A673 (cell line): ENCODE results near the gene MGA. TPM values are rescaled to one million over a fixed set of nuclear protein-coding genes. Genes with fewer than 3 reads are reported as not detected.

Source experiments
- BruUV-seq: library from RNA; stranded (reverse); fragments of 400-500 nt; replicated peaks from 2 replicates; lab custom pipeline; 2021; lab: Mats Ljungman, UMichigan
- CTCF ChIA-PET: fragments of 300-600 bp; sonication (Branson Sonifier 250); formaldehyde crosslinking; loops from one replicate; lab custom pipeline; 2022; ENCODE audit warnings: antibody characterized with exemption; lab: Charles Lee
- POLR2A ChIA-PET: fragments of 300-600 bp; sonication (Branson Sonifier 250); formaldehyde crosslinking; loops from one replicate; lab custom pipeline; 2022; ENCODE audit warnings: antibody characterized with exemption; ENCODE audit not compliant: low non-redundant PET; lab: Charles Lee
- DNase-seq: peaks from one replicate; pipeline ENCODE4 v3.0.0-alpha.2; 2015; ENCODE audit warnings: low spot score
- H3K27ac ChIP-seq: fragments of 200-600 bp; sonication (generic); 2 replicates; pipeline ENCODE4 v1.5.1; 2016; ENCODE audit warnings: mixed run types, low read depth, mild to moderate bottlenecking, mixed read lengths, antibody characterized with exemption, low read length; ENCODE audit not compliant: poor library complexity, severe bottlenecking
- H3K27me3 ChIP-seq: fragments of 200-600 bp; sonication (generic); replicated peaks from 2 replicates; pipeline ENCODE4 v1.6.1; 2017; ENCODE audit warnings: mixed run types, low read depth, mild to moderate bottlenecking, mixed read lengths, antibody characterized with exemption, low read length; ENCODE audit not compliant: insufficient read depth, poor library complexity
- H3K36me3 ChIP-seq: fragments of 200-600 bp; sonication (generic); 2 replicates; pipeline ENCODE4 v1.6.1; 2016; ENCODE audit warnings: mixed run types, mild to moderate bottlenecking, mixed read lengths, antibody characterized with exemption, low read length; ENCODE audit not compliant: insufficient read depth, poor library complexity, severe bottlenecking
- H3K4me1 ChIP-seq: fragments of 200-600 bp; sonication (generic); 2 replicates; pipeline ENCODE4 v1.6.1; 2017; ENCODE audit warnings: mixed run types, mild to moderate bottlenecking, mixed read lengths, antibody characterized with exemption, low read length; ENCODE audit not compliant: insufficient read depth, poor library complexity, severe bottlenecking
- H3K4me3 ChIP-seq: fragments of 200-600 bp; sonication (generic); 2 replicates; pipeline ENCODE4 v1.5.1; 2016; ENCODE audit warnings: low read depth, mixed run types, mild to moderate bottlenecking, mixed read lengths, low read length; ENCODE audit not compliant: poor library complexity, severe bottlenecking
- H3K9me3 ChIP-seq: fragments of 200-600 bp; sonication (generic); 2 replicates; pipeline ENCODE4 v1.6.1; 2016; ENCODE audit warnings: mixed run types, low read depth, mild to moderate bottlenecking, mixed read lengths, antibody characterized with exemption, low read length; ENCODE audit not compliant: poor library complexity, severe bottlenecking
- EZH2 ChIP-seq: fragments of 200-600 bp; sonication (generic); IDR thresholded peaks from 2 replicates; pipeline ENCODE4 v1.6.1; 2017; ENCODE audit warnings: borderline replicate concordance, low read depth, mild to moderate bottlenecking, mixed read lengths, antibody characterized with exemption, low read length; ENCODE audit not compliant: poor library complexity, severe bottlenecking
- intact Hi-C: fragments of 100-400 bp; cut with micrococcal nuclease; formaldehyde crosslinking; loops from one replicate; pipeline ENCODE4 v1.10.0; 2022; ENCODE audit not compliant: unreplicated experiment
- total RNA-seq: library from RNA; stranded (reverse); gene quantifications from 2 replicates; pipeline ENCODE4 v1.2.3, GENCODE V29; 2021
- TF ChIP-seq, protein P1 (sequence below): fragments of 300-800, 200-600 bp; sonication (generic); conservative IDR thresholded peaks from 2 replicates; pipeline ENCODE4 v1.5.1; 2017; ENCODE audit warnings: low read depth, mild to moderate bottlenecking, antibody characterized with exemption, low read length, moderate library complexity, mixed read lengths

MGA gene
- total RNA-seq, 1 experiment from 2014 or later = 49.3 TPM

DNA sequence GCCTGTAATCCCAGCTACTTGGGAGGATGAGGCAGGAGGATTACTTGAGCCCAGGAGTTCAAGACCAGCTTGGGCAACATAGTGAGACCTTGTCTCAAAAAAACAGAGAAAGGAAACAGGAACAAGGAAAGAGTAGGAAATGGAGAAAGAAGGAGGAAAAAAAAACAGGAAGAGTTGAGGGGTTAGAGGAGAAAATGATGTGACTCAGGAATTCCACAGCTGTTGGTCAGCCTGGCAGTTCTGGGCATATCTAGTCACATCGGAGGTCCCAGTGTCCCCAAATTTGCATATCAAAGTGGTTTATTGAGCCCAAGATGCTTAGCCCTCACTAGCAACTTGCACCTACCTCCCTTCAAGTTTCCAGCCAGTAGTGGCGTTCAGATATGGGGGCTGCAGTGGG, 148.9 kb downstream of the MGA start:
- Histone ChIP-seq H3K27ac (no peak overlapping the region), H3K4me3 (no peak overlapping the region), H3K9me3 (no peaks in the 10 kb centered on the region), H3K36me3 (no peaks in the 10 kb centered on the region), H3K4me1 (no peaks in the 10 kb centered on the region), H3K27me3 (no peaks in the 10 kb centered on the region)
- intact Hi-C loops = no loop called here
- BruUV-seq = no TSS peak
- TF ChIP-seq, protein P1, sequence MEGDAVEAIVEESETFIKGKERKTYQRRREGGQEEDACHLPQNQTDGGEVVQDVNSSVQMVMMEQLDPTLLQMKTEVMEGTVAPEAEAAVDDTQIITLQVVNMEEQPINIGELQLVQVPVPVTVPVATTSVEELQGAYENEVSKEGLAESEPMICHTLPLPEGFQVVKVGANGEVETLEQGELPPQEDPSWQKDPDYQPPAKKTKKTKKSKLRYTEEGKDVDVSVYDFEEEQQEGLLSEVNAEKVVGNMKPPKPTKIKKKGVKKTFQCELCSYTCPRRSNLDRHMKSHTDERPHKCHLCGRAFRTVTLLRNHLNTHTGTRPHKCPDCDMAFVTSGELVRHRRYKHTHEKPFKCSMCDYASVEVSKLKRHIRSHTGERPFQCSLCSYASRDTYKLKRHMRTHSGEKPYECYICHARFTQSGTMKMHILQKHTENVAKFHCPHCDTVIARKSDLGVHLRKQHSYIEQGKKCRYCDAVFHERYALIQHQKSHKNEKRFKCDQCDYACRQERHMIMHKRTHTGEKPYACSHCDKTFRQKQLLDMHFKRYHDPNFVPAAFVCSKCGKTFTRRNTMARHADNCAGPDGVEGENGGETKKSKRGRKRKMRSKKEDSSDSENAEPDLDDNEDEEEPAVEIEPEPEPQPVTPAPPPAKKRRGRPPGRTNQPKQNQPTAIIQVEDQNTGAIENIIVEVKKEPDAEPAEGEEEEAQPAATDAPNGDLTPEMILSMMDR = no peak
- TF ChIP-seq EZH2 = no peak
- POLR2A ChIA-PET = no interaction called here
- CTCF ChIA-PET = interaction anchor here (0.7 kb wide), 1 partner anchor 48 kb away, joined by 3 read pairs; no protein-coding TSS in a partner anchor
- DNase-seq = no peak

GRCh38 chr15:41809526-41810220, 149.5 kb downstream of the MGA start:
- H3K36me3 ChIP-seq = no peaks in the 10 kb centered on the region
- CTCF ChIA-PET = interaction anchor here (1.6 kb wide), 1 partner anchor 114 kb away, joined by 6 read pairs; no protein-coding TSS in a partner anchor
- no peak for TF ChIP-seq EZH2
- TF ChIP-seq, protein P1 = no peak
- H3K9me3 ChIP-seq = no peaks in the 10 kb centered on the region
- no peak overlapping the region for H3K27ac ChIP-seq
- H3K27me3 ChIP-seq = no peaks in the 10 kb centered on the region
- intact Hi-C loops = loop anchor here (2.0 to 5.0 kb wide), 2 partner anchors 35 to 207 kb away; partner anchors contain the start of gene MAPKBP1
- DNase-seq = no peak
- no peaks in the 10 kb centered on the region for H3K4me1 ChIP-seq
- H3K4me3 ChIP-seq = no peak overlapping the region
- POLR2A ChIA-PET = no interaction called here
- BruUV-seq = no TSS peak

DNA sequence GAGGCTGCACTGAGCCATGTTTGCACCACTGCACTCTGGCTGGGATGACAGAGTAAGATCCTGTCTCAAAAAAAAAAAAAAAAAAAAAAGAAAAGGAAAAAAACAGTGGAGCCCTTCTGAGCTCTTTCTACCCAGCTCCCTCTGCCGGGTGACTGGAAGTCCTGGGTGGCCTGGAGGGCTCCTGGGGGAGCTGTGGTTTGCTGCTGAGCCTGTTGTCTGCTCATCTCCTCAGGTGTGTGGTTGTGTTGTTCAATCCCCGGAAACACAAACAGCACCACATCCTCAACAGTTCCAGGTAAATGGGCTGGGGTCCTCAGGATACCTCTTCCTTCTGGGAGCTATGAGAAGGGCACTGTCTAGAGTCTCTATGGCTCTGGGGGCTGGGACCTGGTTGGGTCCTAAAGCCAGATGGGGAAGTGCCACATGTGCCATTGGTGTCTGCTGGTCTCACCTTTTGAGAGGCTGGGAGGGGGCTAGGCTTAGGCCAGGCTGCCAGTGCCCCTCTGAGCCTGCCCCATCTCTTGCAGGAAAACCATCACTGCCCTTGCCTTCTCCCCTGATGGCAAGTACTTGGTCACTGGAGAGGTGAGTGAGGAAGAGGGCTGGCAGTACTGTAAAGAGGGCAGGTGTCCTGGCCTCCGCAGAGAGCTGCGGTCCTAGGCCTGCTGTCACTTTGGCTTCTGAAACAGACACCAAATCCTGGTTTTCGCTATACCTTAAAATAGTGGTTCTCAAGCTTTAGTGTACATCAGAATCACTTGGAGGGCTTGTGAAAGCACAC, 150.6 kb downstream of the MGA start:
- H3K27me3 ChIP-seq = no peaks in the 10 kb centered on the region
- H3K27ac ChIP-seq = no peak overlapping the region
- H3K4me1 ChIP-seq = no peaks in the 10 kb centered on the region
- H3K36me3 ChIP-seq = no peaks in the 10 kb centered on the region
- ChIA-PET CTCF (interaction anchor here (0.5 to 2.4 kb wide), 5 partner anchors 37 to 345 kb away, joined by 3 to 31 read pairs (median 6); partner anchors contain the start of gene MAPKBP1), POLR2A (no interaction called here)
- H3K4me3 ChIP-seq = no peak overlapping the region
- BruUV-seq = no TSS peak
- no peak for TF ChIP-seq EZH2
- TF ChIP-seq, protein P1 = no peak
- intact Hi-C loops = loop anchor here (1.0 to 5.0 kb wide), 3 partner anchors 36 to 254 kb away; partner anchors contain the start of gene MAPKBP1
- DNase-seq = no peak
- no peaks in the 10 kb centered on the region for H3K9me3 ChIP-seq
